ENCODE data around the gene GJC2. TPM values are rescaled to one million over a fixed set of nuclear protein-coding genes. Genes with fewer than 3 reads are reported as not detected.
"Not testable (repeated sequence)": the region's sequence is repeated elsewhere in the genome, so short reads cannot be mapped to it uniquely, and the experiment has no call there.

The GJC2 gene
- total and polyA plus RNA-seq, 10 of the 15 experiments (the other 5 are each of a cell fraction or from before 2014, with no cell fraction given): 0.04 to 0.44 (median 0.07) TPM; not detected in 4

GRCh38 chr1:228111315-228111714 lies 38.4 kb upstream of the GJC2 start:
- DNase-seq (ENCODE audit: low read depth, low spot score); H3K4me3 ChIP-seq; POLR2A ChIA-PET; H3K27me3 ChIP-seq (replicated peaks in 1 of 2; ENCODE audit: control insufficient read depth in 2 of 2, insufficient read depth in 2 of 2, low read length in 1 of 2); H3K9ac ChIP-seq (ENCODE audit: control insufficient read depth, insufficient read depth, low read length); H3K4me2 ChIP-seq (ENCODE audit: control insufficient read depth, insufficient read depth); H3K27ac ChIP-seq (ENCODE audit: control insufficient read depth, insufficient read depth); in situ Hi-C loops (cut with MboI); H3K36me3 ChIP-seq (ENCODE audit: control insufficient read depth in 2 of 2, insufficient read depth in 2 of 2, low read length in 1 of 2); BruUV-seq (replicated peaks); ATAC-seq; FAIRE-seq; intact Hi-C loops (cut with micrococcal nuclease; ENCODE audit: unreplicated experiment); H4K20me1 ChIP-seq (ENCODE audit: control insufficient read depth, insufficient read depth); H3K4me1 ChIP-seq (ENCODE audit: control insufficient read depth, insufficient read depth, low read length); H2AFZ ChIP-seq (ENCODE audit: control insufficient read depth, low read depth, low read length); H3K9me3 ChIP-seq (replicated peaks; ENCODE audit: control insufficient read depth, insufficient read depth, low read length); SMC1A ChIA-PET (ENCODE audit: uncharacterized antibody, unreplicated experiment); RAD21 ChIA-PET (ENCODE audit: unreplicated experiment): not testable (repeated sequence)
- H3K79me2 ChIP-seq (ENCODE audit: control insufficient read depth, insufficient read depth, low read length): peaks cover 13% of the 10 kb centered on the region
- CTCF ChIA-PET: interaction anchor here (0.8 to 2.2 kb wide), 3 partner anchors 8 to 55 kb away, joined by 3 to 6 read pairs (median 3); no protein-coding TSS in a partner anchor
- WGBS (ENCODE audit: insufficient coverage, insufficient replicate concordance, low lambda C conversion rate, missing lambda C conversion rate): 70% methylated on average over 4 of the region's 6 CpGs

GRCh38 chr1:228112167-228112566 lies 37.6 kb upstream of the GJC2 start:
- RAD21 ChIA-PET (ENCODE audit: unreplicated experiment): no interaction called here
- ATAC-seq: no peak

More at GRCh38 chr1:228112167-228112566, 37.6 kb upstream of the GJC2 start:
- no peak for DNase-seq (ENCODE audit: low read depth, low spot score)
- POLR2A ChIA-PET: no interaction called here
- H3K9ac ChIP-seq (ENCODE audit: control insufficient read depth, insufficient read depth, low read length): no peak overlapping the region
- no peak overlapping the region for H3K4me3 ChIP-seq
- no peak for FAIRE-seq
- H2AFZ ChIP-seq (ENCODE audit: control insufficient read depth, low read depth, low read length): no peak overlapping the region
- H3K4me2 ChIP-seq (ENCODE audit: control insufficient read depth, insufficient read depth): no peak overlapping the region
- H3K27me3 ChIP-seq (replicated peaks in 1 of 2; ENCODE audit: control insufficient read depth in 2 of 2, insufficient read depth in 2 of 2, low read length in 1 of 2): no peaks in the 10 kb centered on the region
- BruUV-seq (replicated peaks): no TSS peak
- H3K79me2 ChIP-seq (ENCODE audit: control insufficient read depth, insufficient read depth, low read length): peaks cover 13% of the 10 kb centered on the region
- H3K4me1 ChIP-seq (ENCODE audit: control insufficient read depth, insufficient read depth, low read length): peaks cover 7% of the 10 kb centered on the region
- intact Hi-C loops (cut with micrococcal nuclease; ENCODE audit: unreplicated experiment): no loop called here
- H4K20me1 ChIP-seq (ENCODE audit: control insufficient read depth, insufficient read depth): no peaks in the 10 kb centered on the region
- CTCF ChIA-PET: interaction anchor here (1.2 to 1.6 kb wide), 4 partner anchors 18 to 113 kb away, joined by 3 to 6 read pairs (median 4); partner anchors contain the start of gene IBA57
- no peak overlapping the region for H3K27ac ChIP-seq (ENCODE audit: control insufficient read depth, insufficient read depth)
- TF ChIP-seq TBL1XR1 (IDR thresholded peaks at IDR 0.05; ENCODE audit: low read depth, low read length) (no peak), MYB (IDR thresholded peaks at IDR 0.05; ENCODE audit: borderline replicate concordance, low read depth, low read length) (no peak)
- SMC1A ChIA-PET (ENCODE audit: uncharacterized antibody, unreplicated experiment): no interaction called here
- H3K36me3 ChIP-seq (ENCODE audit: control insufficient read depth in 2 of 2, insufficient read depth in 2 of 2, low read length in 1 of 2): no peaks in the 10 kb centered on the region; a peak in 1 of 4 replicates
- H3K9me3 ChIP-seq (replicated peaks; ENCODE audit: control insufficient read depth, insufficient read depth, low read length): no peaks in the 10 kb centered on the region
- 82% methylated on average over 7 of the region's 7 CpGs for WGBS (ENCODE audit: insufficient coverage, insufficient replicate concordance, low lambda C conversion rate, missing lambda C conversion rate)
- in situ Hi-C loops (cut with MboI): no loop called here
